CD4-positive, alpha-beta T cell (primary cell): ENCODE data around the gene FGFR3. TPM values are rescaled to one million over a fixed set of nuclear protein-coding genes. Genes with fewer than 3 reads are reported as not detected.

ENCODE experiments used
- ATAC-seq: fragments of 200-7000 bp; cut with Tn5 transposase; one replicate; pipeline ENCODE4 v1.10.0; 2022; ENCODE audit warnings: mild to moderate bottlenecking; ENCODE audit not compliant: poor library complexity
- CTCF ChIA-PET: fragments of 350-600 bp; sonication (Branson Sonifier 250); formaldehyde crosslinking; loops from one replicate; lab custom pipeline; 2021; ENCODE audit warnings: antibody characterized with exemption, inconsistent platforms; lab: Charles Lee
- POLR2A ChIA-PET: fragments of 350-600 bp; sonication (Branson Sonifier 250); formaldehyde crosslinking; loops from one replicate; lab custom pipeline; 2021; ENCODE audit warnings: antibody characterized with exemption, inconsistent platforms; lab: Charles Lee
- DNase-seq, 14 experiments: peaks; one replicate each; pipeline ENCODE4 v3.0.0-alpha.2; 2013 to 2020; ENCODE audit warnings: mixed read lengths in 2 of 14
- H3K27ac ChIP-seq, 2 donors: one replicate each; pipeline versions ENCODE4 v1.5.1 to v1.7.0; 2013; ENCODE audit warnings: low read length in 2 of 2, low read depth in 1 of 2, mild to moderate bottlenecking in 1 of 2
- H3K27me3 ChIP-seq, 2 experiments: 1 replicate in 1 of 2; 2 replicates in 1 of 2; pipeline versions ENCODE4 v1.6.1 to v1.7.0; 2013; ENCODE audit warnings: low read length in 2 of 2, control low read depth in 1 of 2, mild to moderate bottlenecking in 1 of 2, moderate library complexity in 1 of 2; ENCODE audit not compliant: insufficient read depth in 2 of 2, control insufficient read depth in 1 of 2
- H3K36me3 ChIP-seq: one replicate; pipeline ENCODE4 v1.6.1; 2013; ENCODE audit warnings: low read length, control low read depth; ENCODE audit not compliant: insufficient read depth
- H3K4me1 ChIP-seq: one replicate; pipeline ENCODE4 v1.6.1; 2013; ENCODE audit warnings: low read length, control low read depth; ENCODE audit not compliant: insufficient read depth
- H3K4me3 ChIP-seq: one replicate; pipeline ENCODE4 v1.5.1; 2013; ENCODE audit warnings: mild to moderate bottlenecking, low read length, moderate library complexity
- H3K9me3 ChIP-seq, 2 experiments: 1 replicate in 1 of 2; 2 replicates in 1 of 2; pipeline versions ENCODE4 v1.6.1 to v1.7.0; 2013; ENCODE audit warnings: low read length in 2 of 2, mild to moderate bottlenecking in 2 of 2, control low read depth in 1 of 2, moderate library complexity in 1 of 2; ENCODE audit not compliant: control insufficient read depth in 1 of 2, insufficient read depth in 1 of 2
- H3K27ac Mint-ChIP-seq: one replicate; pipeline ENCODE4 v1.8.0; 2020; ENCODE audit warnings: mixed read lengths
- H3K27me3 Mint-ChIP-seq: one replicate; pipeline ENCODE4 v1.8.0; 2021; ENCODE audit warnings: mixed read lengths
- H3K36me3 Mint-ChIP-seq: one replicate; pipeline ENCODE4 v1.8.0; 2021; ENCODE audit warnings: low read depth, mixed read lengths
- H3K4me1 Mint-ChIP-seq: one replicate; pipeline ENCODE4 v1.8.0; 2021; ENCODE audit warnings: low read depth, mixed read lengths
- H3K4me3 Mint-ChIP-seq: one replicate; pipeline ENCODE4 v1.8.0; 2020; ENCODE audit warnings: mild to moderate bottlenecking, mixed read lengths
- H3K9me3 Mint-ChIP-seq: one replicate; pipeline ENCODE4 v1.8.0; 2020; ENCODE audit warnings: mixed read lengths
- intact Hi-C, 2 experiments: fragments of 100-400 bp; cut with DNase I in 1 of 2; cut with micrococcal nuclease in 1 of 2; formaldehyde crosslinking; loops; one replicate each; pipeline versions ENCODE4 v1.15.1 to v1.9.0; 2023 to 2025; cut with DNase I, micrococcal nuclease
- total RNA-seq, 174 experiments: library from RNA in 2 of 174; stranded (reverse) in 2 of 174; gene quantifications; one replicate each; pipeline ENCODE4 v1.2.3 and lab custom pipeline; 2021 to 2026
- TF ChIP-seq, protein P1 (sequence below): fragments of 200-600 bp; IDR thresholded peaks from one replicate; pipeline ENCODE4 v1.8.0; 2022; ENCODE audit warnings: antibody characterized with exemption, mild to moderate bottlenecking

The FGFR3 gene
- total RNA-seq, 2 experiments from 2014 or later = 0.33 TPM; not detected in 1

DNA sequence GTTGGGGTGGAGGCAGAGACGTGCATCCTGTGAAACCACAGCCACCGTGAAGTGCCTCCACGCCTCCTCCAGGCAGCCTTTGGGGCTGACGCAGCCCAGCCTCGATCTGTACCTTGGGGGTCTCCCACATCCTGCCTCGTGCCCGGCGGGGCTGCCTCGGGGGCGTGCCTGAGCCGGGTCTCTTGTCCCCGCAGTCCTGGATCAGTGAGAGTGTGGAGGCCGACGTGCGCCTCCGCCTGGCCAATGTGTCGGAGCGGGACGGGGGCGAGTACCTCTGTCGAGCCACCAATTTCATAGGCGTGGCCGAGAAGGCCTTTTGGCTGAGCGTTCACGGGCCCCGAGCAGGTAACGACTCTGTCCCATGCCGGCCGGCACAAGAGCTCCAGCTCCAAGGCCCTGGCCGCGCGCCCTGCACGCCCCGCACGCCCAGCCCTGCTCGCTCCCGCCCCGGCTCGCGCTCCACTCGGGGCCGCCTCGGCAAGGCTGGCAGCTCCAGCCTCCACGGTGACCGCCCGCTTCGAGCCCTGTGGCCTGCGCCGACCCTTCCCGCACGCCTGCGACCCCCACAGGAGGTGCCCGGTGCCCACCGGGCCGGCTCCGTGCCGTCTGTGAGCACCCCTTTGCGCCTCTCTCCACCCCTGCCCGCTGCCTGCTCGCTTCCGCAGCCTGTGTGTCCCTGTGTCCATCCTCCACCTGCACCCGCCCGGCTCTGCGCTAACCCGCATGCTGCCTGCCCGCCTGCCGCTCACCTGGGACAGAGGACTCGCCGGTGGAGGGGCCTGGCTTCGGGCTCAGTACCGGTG is 9.8 kb downstream of the FGFR3 start:
- H3K36me3 Mint-ChIP-seq = no peaks in the 10 kb centered on the region
- no peak overlapping the region for H3K4me3 Mint-ChIP-seq
- ChIA-PET CTCF (no interaction called here), POLR2A (no interaction called here)
- TF ChIP-seq, protein P1, sequence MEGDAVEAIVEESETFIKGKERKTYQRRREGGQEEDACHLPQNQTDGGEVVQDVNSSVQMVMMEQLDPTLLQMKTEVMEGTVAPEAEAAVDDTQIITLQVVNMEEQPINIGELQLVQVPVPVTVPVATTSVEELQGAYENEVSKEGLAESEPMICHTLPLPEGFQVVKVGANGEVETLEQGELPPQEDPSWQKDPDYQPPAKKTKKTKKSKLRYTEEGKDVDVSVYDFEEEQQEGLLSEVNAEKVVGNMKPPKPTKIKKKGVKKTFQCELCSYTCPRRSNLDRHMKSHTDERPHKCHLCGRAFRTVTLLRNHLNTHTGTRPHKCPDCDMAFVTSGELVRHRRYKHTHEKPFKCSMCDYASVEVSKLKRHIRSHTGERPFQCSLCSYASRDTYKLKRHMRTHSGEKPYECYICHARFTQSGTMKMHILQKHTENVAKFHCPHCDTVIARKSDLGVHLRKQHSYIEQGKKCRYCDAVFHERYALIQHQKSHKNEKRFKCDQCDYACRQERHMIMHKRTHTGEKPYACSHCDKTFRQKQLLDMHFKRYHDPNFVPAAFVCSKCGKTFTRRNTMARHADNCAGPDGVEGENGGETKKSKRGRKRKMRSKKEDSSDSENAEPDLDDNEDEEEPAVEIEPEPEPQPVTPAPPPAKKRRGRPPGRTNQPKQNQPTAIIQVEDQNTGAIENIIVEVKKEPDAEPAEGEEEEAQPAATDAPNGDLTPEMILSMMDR = no peak
- Histone ChIP-seq H3K27ac (no peak overlapping the region), H3K9me3 (peaks cover 0 to 4% of the 10 kb centered on the region in 2 experiments), H3K4me1 (no peaks in the 10 kb centered on the region), H3K4me3 (no peak overlapping the region), H3K36me3 (no peaks in the 10 kb centered on the region), H3K27me3 (peaks cover 0 to 3% of the 10 kb centered on the region in 2 experiments)
- no peak for DNase-seq
- no peak overlapping the region for H3K27ac Mint-ChIP-seq
- no peaks in the 10 kb centered on the region for H3K4me1 Mint-ChIP-seq
- intact Hi-C loops = no loop called here
- H3K9me3 Mint-ChIP-seq = no peaks in the 10 kb centered on the region
- ATAC-seq = no peak
- H3K27me3 Mint-ChIP-seq = peaks cover 8% of the 10 kb centered on the region

DNA sequence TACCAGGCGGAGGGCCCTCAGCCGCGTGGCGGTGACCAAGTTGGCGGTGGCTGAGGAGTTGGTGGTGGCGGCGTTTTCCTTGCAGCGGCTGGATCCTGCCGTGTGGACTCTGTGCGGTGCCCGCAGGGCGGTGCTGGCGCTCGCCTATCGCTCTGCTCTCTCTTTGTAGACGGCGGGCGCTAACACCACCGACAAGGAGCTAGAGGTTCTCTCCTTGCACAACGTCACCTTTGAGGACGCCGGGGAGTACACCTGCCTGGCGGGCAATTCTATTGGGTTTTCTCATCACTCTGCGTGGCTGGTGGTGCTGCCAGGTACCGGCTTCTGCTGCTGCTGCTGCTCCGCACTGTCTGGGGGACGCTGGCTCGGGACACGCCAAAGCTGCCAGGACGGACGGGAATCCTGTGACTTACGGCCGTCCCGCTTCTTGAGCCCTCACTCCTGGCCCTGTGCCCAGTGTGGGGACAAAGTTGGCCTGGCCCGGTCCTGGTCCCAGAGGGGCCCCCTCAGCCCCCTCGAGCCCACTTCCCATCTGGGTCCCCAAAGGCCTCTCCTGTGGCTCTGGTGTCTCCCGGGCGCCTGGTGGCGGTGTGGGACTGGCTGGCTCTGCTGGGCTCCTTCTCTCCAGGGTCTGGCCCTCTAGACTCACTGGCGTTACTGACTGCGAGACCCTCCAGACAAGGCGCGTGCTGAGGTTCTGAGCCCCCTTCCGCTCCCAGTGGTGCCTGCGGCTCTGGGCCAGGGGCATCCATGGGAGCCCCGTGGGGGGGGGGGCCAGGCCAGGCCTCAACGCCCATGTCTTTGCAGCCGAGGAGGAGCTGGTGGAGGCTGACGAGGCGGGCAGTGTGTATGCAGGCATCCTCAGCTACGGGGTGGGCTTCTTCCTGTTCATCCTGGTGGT is 10.7 kb downstream of the FGFR3 start:
- H3K27ac Mint-ChIP-seq = no peak overlapping the region
- H3K27me3 ChIP-seq = no peaks in the 10 kb centered on the region
- no peak overlapping the region for H3K4me3 ChIP-seq
- H3K9me3 Mint-ChIP-seq = no peaks in the 10 kb centered on the region
- H3K4me1 ChIP-seq = no peaks in the 10 kb centered on the region
- ChIA-PET CTCF (no interaction called here), POLR2A (no interaction called here)
- H3K4me3 Mint-ChIP-seq = no peak overlapping the region
- no peaks in the 10 kb centered on the region for H3K36me3 Mint-ChIP-seq
- H3K9me3 ChIP-seq = peaks cover 0 to 4% of the 10 kb centered on the region in 2 experiments
- DNase-seq (no peak), ATAC-seq (no peak)
- H3K27me3 Mint-ChIP-seq = peaks cover 2% of the 10 kb centered on the region
- H3K4me1 Mint-ChIP-seq = no peaks in the 10 kb centered on the region
- H3K36me3 ChIP-seq = no peaks in the 10 kb centered on the region
- TF ChIP-seq, protein P1 = no peak
- intact Hi-C loops = no loop called here
- H3K27ac ChIP-seq = no peak overlapping the region

DNA sequence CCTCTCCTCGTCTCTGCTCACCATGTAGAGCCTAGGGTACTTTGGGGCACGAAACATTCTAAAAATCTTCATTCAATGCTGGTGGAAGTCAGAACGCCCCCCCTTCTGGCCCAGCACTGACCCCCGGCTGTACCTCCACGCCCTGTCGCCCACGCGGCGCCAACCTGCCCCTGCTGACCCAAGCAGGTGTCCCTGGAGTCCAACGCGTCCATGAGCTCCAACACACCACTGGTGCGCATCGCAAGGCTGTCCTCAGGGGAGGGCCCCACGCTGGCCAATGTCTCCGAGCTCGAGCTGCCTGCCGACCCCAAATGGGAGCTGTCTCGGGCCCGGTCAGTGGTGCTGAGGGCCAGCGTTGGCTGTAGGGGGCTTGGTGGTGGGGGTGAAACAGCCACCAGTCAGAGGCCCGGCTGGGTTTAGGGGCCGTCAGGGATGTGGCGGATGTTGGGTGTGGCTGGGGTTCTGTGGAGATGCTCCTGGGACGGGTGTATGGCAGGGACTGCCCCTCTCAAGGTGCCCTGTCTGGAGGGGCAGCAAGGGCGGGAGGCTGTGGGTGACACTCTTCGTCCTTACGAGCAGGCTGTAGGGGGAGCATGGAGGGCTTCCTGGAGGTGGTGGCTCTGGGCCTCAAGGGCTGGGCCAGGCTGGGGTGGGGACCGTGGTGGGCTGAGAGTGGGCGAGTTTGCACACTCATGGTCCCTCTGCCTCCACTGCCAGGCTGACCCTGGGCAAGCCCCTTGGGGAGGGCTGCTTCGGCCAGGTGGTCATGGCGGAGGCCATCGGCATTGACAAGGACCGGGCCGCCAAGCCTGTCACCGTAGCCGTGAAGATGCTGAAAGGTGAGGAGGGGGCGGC is 11.8 kb downstream of the FGFR3 start:
- DNase-seq (no peak), ATAC-seq (no peak)
- Mint-ChIP-seq H3K27ac (no peak overlapping the region), H3K27me3 (no peaks in the 10 kb centered on the region), H3K9me3 (no peaks in the 10 kb centered on the region), H3K4me1 (no peaks in the 10 kb centered on the region), H3K4me3 (no peak overlapping the region), H3K36me3 (no peaks in the 10 kb centered on the region)
- ChIA-PET POLR2A (no interaction called here), CTCF (no interaction called here)
- Histone ChIP-seq H3K36me3 (no peaks in the 10 kb centered on the region), H3K4me3 (no peak overlapping the region), H3K4me1 (no peaks in the 10 kb centered on the region), H3K9me3 (peaks cover 0 to 4% of the 10 kb centered on the region in 2 experiments), H3K27ac (no peak overlapping the region), H3K27me3 (no peaks in the 10 kb centered on the region)
- intact Hi-C loops = no loop called here
- TF ChIP-seq, protein P1 = no peak
